ACC112 (cell line): Measurements from ENCODE around the gene GRIK4.
A peak's percentile ranks its signal among the peaks of the same experiment; 100 is the strongest.

Source experiments
- H2AFZ ChIP-seq: fragments of 200-600 bp; sonication (generic); one replicate; pipeline ENCODE4 v1.6.0; 2017; ENCODE audit warnings: antibody characterized with exemption, low read length; ENCODE audit not compliant: unreplicated experiment
- H3K27ac ChIP-seq: fragments of 200-600 bp; sonication (generic); 2 replicates; pipeline ENCODE4 v1.5.1; 2014; ENCODE audit warnings: low read depth, mild to moderate bottlenecking, antibody characterized with exemption, low read length, moderate library complexity
- H3K27me3 ChIP-seq: fragments of 200-600 bp; sonication (generic); 2 replicates; pipeline ENCODE4 v1.6.1; 2014; ENCODE audit warnings: mild to moderate bottlenecking, antibody characterized with exemption, low read length, moderate library complexity, mixed read lengths; ENCODE audit not compliant: insufficient read depth
- H3K36me3 ChIP-seq: fragments of 200-600 bp; sonication (generic); 2 replicates; pipeline ENCODE4 v1.6.1; 2016; ENCODE audit warnings: mild to moderate bottlenecking, antibody characterized with exemption, low read length, moderate library complexity, mixed read lengths; ENCODE audit not compliant: insufficient read depth
- H3K4me1 ChIP-seq: fragments of 200-600 bp; sonication (generic); one replicate; pipeline ENCODE4 v1.6.1; 2016; ENCODE audit warnings: low read length, mixed read lengths; ENCODE audit not compliant: insufficient read depth, unreplicated experiment, control insufficient read depth
- H3K4me3 ChIP-seq: fragments of 200-600 bp; sonication (generic); 2 replicates; pipeline ENCODE4 v1.5.1; 2014; ENCODE audit warnings: mild to moderate bottlenecking, low read depth, low read length
- H3K79me2 ChIP-seq: fragments of 200-600 bp; sonication (generic); one replicate; pipeline ENCODE4 v1.6.0; 2016; ENCODE audit warnings: low read length; ENCODE audit not compliant: control insufficient read depth, unreplicated experiment, insufficient read depth

GRIK4 gene

GRCh38 chr11:120595557-120595956, 84.0 kb downstream of the GRIK4 start:
- H3K4me3 ChIP-seq, result no peak overlapping the region
- no peak overlapping the region for H3K27ac ChIP-seq
- peaks cover 49% of the 10 kb centered on the region for H3K27me3 ChIP-seq
- H2AFZ ChIP-seq, result no peak overlapping the region
- no peaks in the 10 kb centered on the region for H3K36me3 ChIP-seq
- no peaks in the 10 kb centered on the region for H3K79me2 ChIP-seq
- no peaks in the 10 kb centered on the region for H3K4me1 ChIP-seq

DNA sequence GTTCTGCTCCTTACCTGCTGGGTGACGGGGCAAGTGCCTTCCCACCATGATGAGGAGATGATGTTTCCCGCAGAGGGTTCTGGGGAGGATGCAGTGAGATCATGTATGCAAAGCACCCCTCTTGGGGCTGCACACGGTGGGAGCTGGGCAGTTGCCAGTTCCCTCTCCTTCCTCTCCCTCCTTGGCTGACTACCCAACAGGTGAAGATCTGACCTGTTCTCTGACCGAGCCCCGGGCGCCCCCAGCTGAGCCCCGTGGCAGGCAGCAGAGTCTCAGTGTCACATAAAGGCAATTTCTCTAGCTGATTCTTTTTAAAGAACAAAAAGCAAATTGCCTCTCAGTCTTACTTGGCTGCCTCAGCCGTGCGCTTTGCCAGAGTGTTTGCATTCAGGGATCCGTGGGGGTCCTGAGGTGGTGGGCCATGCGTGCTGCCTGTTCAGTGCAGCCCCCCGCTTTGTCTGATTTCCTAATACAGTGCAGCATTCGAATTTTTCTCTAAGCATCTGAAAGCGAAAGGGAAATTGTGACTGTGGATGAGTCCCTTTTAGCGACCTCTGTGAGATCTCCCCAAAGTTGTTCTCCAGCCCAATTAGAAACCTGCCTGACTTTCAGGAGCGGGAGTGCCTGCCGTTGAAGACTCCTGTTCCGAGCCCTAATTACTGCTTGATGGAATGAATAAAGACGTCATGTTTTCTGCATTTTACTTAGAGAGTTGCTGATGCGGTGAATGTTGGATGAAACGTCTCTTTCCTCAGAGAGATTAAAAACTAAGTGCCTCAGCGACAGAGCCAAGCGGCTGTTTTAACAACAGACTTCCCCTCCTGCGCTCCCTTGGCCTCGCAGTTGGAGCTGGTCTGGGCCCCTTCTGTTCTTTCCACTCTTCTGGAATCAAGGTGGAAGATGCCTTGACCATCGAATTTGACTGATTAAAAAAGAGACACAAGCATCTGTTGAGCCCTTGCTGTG, 86.0 kb downstream of the GRIK4 start:
- Histone ChIP-seq H3K36me3 (no peaks in the 10 kb centered on the region), H3K27me3 (peaks cover 39% of the 10 kb centered on the region), H3K4me1 (no peaks in the 10 kb centered on the region), H3K27ac (no peak overlapping the region), H3K79me2 (no peaks in the 10 kb centered on the region), H3K4me3 (peak overlapping the region; percentile 68), H2AFZ (no peak overlapping the region)

DNA sequence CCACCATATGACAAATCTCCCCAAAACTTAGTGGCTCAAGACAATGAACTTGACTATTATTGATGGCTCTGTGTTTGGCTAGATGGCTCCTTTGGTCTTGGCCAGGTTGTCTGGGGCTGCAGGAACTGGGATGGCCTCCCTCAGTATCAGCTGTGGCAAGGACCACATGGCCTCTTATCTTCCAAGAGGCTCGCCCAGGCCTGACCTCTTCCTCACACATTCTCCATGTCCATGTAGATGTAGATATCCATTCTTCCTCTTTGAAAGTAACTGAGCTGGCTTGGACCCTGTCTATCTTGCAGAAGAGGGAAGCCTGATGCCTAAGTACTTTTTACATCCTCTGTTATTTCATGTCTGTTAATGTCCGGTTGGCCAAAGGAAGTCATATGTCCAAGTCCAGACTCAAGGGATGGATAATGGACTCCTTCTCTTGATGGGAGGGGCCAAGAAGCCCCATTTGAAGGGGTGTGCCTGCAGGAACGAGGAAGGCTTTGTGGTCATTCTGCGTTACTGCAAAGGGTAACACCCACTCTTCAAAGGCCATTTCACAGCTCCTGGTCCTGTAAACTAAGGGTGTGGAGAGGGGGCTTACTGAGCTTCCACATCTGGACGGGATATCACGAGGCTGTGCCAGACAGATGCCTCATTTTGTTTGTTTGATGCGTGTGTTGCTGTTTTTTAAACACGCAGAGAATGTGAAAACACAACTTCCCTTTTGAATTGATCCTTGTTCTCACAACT, 87.1 kb downstream of the GRIK4 start:
- Histone ChIP-seq H3K4me3 (no peak overlapping the region), H3K36me3 (no peaks in the 10 kb centered on the region), H3K27me3 (peaks cover 32% of the 10 kb centered on the region), H3K4me1 (no peaks in the 10 kb centered on the region), H3K79me2 (no peaks in the 10 kb centered on the region), H3K27ac (no peak overlapping the region), H2AFZ (no peak overlapping the region)

- Histone ChIP-seq H3K4me1 (no peaks in the 10 kb centered on the region), H3K36me3 (no peaks in the 10 kb centered on the region), H3K27ac (no peak overlapping the region), H3K4me3 (no peak overlapping the region), H2AFZ (no peak overlapping the region), H3K27me3 (peaks cover 23% of the 10 kb centered on the region), H3K79me2 (no peaks in the 10 kb centered on the region)
These were observed 88.4 kb downstream of the GRIK4 start for GRCh38 chr11:120599816-120600420.

- no peaks in the 10 kb centered on the region for H3K4me1 ChIP-seq
- no peaks in the 10 kb centered on the region for H3K36me3 ChIP-seq
- H3K27ac ChIP-seq, result no peak overlapping the region
- H3K79me2 ChIP-seq, result no peaks in the 10 kb centered on the region
- no peak overlapping the region for H2AFZ ChIP-seq
- H3K4me3 ChIP-seq, result no peak overlapping the region
- peaks cover 21% of the 10 kb centered on the region for H3K27me3 ChIP-seq
These were observed 90.0 kb downstream of the GRIK4 start for GRCh38 chr11:120601536-120601935.

DNA sequence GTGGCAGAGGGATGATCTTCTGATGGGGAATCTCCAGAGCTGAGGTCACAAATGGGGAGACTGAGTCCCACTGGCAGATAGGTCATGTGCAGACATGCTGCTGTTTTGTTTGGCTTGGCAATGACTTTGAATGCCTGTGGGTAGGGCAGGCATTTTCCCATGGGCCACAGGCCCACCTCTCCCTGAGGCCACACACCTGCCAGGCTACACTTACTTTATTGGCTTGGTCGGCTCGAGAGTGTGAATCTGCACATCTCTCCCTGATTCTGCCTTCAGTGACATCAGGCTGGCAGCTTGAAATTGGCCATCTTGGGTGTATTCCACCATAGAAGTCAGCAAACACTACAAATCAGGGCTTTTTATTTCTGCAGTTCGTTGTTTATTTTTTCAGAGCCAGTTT, 91.5 kb downstream of the GRIK4 start:
- H3K27me3 ChIP-seq, result peaks cover 9% of the 10 kb centered on the region
- no peak overlapping the region for H3K4me3 ChIP-seq
- no peak overlapping the region for H3K27ac ChIP-seq
- H3K4me1 ChIP-seq, result no peaks in the 10 kb centered on the region
- H2AFZ ChIP-seq, result no peak overlapping the region
- H3K36me3 ChIP-seq, result no peaks in the 10 kb centered on the region
- H3K79me2 ChIP-seq, result no peaks in the 10 kb centered on the region

- Histone ChIP-seq H3K27me3 (no peaks in the 10 kb centered on the region), H3K4me1 (no peaks in the 10 kb centered on the region), H3K79me2 (no peaks in the 10 kb centered on the region), H3K27ac (no peak overlapping the region), H3K36me3 (no peaks in the 10 kb centered on the region), H2AFZ (no peak overlapping the region), H3K4me3 (no peak overlapping the region)
These were observed 93.9 kb downstream of the GRIK4 start for GRCh38 chr11:120605469-120605868.

- no peak overlapping the region for H2AFZ ChIP-seq
- no peak overlapping the region for H3K4me3 ChIP-seq
- no peaks in the 10 kb centered on the region for H3K4me1 ChIP-seq
- no peaks in the 10 kb centered on the region for H3K79me2 ChIP-seq
- no peaks in the 10 kb centered on the region for H3K36me3 ChIP-seq
- H3K27ac ChIP-seq, result no peak overlapping the region
- no peaks in the 10 kb centered on the region for H3K27me3 ChIP-seq
These were observed 94.9 kb downstream of the GRIK4 start for GRCh38 chr11:120606211-120607010.

DNA sequence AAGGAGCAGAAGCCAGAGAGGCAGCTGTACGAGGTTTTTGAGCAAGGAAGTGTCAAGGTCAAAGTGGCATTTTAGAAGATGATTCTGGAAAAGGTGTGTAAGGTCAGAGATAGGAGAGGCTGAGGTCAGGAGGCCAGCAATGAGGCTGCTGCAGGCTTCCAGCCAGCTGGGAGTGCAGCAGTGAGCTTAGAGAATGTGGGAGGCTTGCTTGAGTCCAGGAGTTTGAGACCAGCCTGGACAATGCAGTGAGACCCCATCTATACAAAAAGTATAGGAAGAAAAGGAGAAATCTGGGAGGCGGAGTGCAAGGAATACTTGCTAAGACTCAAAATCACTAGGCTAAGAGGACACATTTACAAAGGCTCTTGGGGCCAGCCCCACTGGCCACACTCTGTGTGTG, 96.5 kb downstream of the GRIK4 start:
- Histone ChIP-seq H2AFZ (no peak overlapping the region), H3K27ac (no peak overlapping the region), H3K27me3 (no peaks in the 10 kb centered on the region), H3K36me3 (no peaks in the 10 kb centered on the region), H3K4me3 (no peak overlapping the region), H3K4me1 (peaks cover 3% of the 10 kb centered on the region), H3K79me2 (no peaks in the 10 kb centered on the region)

- Histone ChIP-seq H2AFZ (no peak overlapping the region), H3K36me3 (no peaks in the 10 kb centered on the region), H3K79me2 (no peaks in the 10 kb centered on the region), H3K27me3 (no peaks in the 10 kb centered on the region), H3K4me1 (peaks cover 3% of the 10 kb centered on the region), H3K4me3 (no peak overlapping the region), H3K27ac (no peak overlapping the region)
These were observed 97.2 kb downstream of the GRIK4 start for GRCh38 chr11:120608760-120609211.
